Caki2 (cell line): Measurements from ENCODE around the gene PARD3. TPM values are rescaled to one million over a fixed set of nuclear protein-coding genes. Genes with fewer than 3 reads are reported as not detected.
A peak's percentile ranks its signal among the peaks of the same experiment; 100 is the strongest.

Experiments
- DNase-seq: peaks from one replicate; pipeline ENCODE4 v3.0.0-alpha.2; 2015; ENCODE audit warnings: low read depth
- in situ Hi-C: cut with HindIII; loops from 2 replicates; pipeline ENCODE4 v1.10.0; 2016; ENCODE audit warnings: low sequenced_read_pairs, low pct_unique_long_range_greater_than_20kb, mixed read lengths
- total RNA-seq: library from RNA; depleted of rRNA; stranded (reverse); fragments of >200 nt; shearing (Covaris generic); gene quantifications from 2 replicates; pipeline ENCODE4 v1.2.3, GENCODE V29; 2014; ENCODE audit warnings: low replicate concordance

PARD3 gene
- total RNA-seq, 1 experiment from 2014 or later, result 237 TPM

- peak; percentile 56 for DNase-seq
- in situ Hi-C loops, result no loop called here
Observed at GRCh38 chr10:34736976-34737771, 77.9 kb downstream of the PARD3 start.

- in situ Hi-C loops, result no loop called here
- DNase-seq, result no peak
Observed at GRCh38 chr10:34734918-34735317, 80.2 kb downstream of the PARD3 start.

- DNase-seq, result peak; percentile 95
Observed at GRCh38 chr10:34732926-34733325, 82.2 kb downstream of the PARD3 start.

GRCh38 chr10:34731885-34732701 is 83.0 kb downstream of the PARD3 start:
- peak; percentile 74 for DNase-seq
- in situ Hi-C loops, result no loop called here

More at GRCh38 chr10:34732926-34733325, 82.2 kb downstream of the PARD3 start:
- in situ Hi-C loops, result no loop called here

- DNase-seq, result no peak
- in situ Hi-C loops, result no loop called here
Observed at GRCh38 chr10:34731213-34731612, 83.9 kb downstream of the PARD3 start.

GRCh38 chr10:34730726-34731125 is 84.4 kb downstream of the PARD3 start:
- no peak for DNase-seq
- in situ Hi-C loops, result no loop called here

- in situ Hi-C loops, result no loop called here
- DNase-seq, result no peak
Observed at GRCh38 chr10:34729619-34730018, 85.5 kb downstream of the PARD3 start.

GRCh38 chr10:34728361-34728760 is 86.7 kb downstream of the PARD3 start:
- in situ Hi-C loops, result no loop called here
- DNase-seq, result no peak

GRCh38 chr10:34727595-34728033 is 87.5 kb downstream of the PARD3 start:
- in situ Hi-C loops, result no loop called here
- peak; percentile 41 for DNase-seq

- no peak for DNase-seq
- in situ Hi-C loops, result no loop called here
Observed at GRCh38 chr10:34726862-34727261, 88.2 kb downstream of the PARD3 start.

- in situ Hi-C loops, result no loop called here
- DNase-seq, result peak; percentile 52
Observed at GRCh38 chr10:34723750-34724149, 91.3 kb downstream of the PARD3 start.

- in situ Hi-C loops, result no loop called here
Observed at GRCh38 chr10:34722404-34722803, 92.7 kb downstream of the PARD3 start.

GRCh38 chr10:34721208-34721840 is 93.8 kb downstream of the PARD3 start:
- DNase-seq, result peak; percentile 77
- in situ Hi-C loops, result no loop called here

More at GRCh38 chr10:34722404-34722803, 92.7 kb downstream of the PARD3 start:
- no peak for DNase-seq

- in situ Hi-C loops, result no loop called here
- DNase-seq, result no peak
Observed at GRCh38 chr10:34719746-34720145, 95.3 kb downstream of the PARD3 start.

- in situ Hi-C loops, result no loop called here
- no peak for DNase-seq
Observed at GRCh38 chr10:34719328-34719727, 95.8 kb downstream of the PARD3 start.

- DNase-seq, result no peak
- in situ Hi-C loops, result no loop called here
Observed at GRCh38 chr10:34717429-34717828, 97.7 kb downstream of the PARD3 start.

GRCh38 chr10:34716958-34717357 is 98.1 kb downstream of the PARD3 start:
- no peak for DNase-seq
- in situ Hi-C loops, result no loop called here

GRCh38 chr10:34716234-34716633 is 98.9 kb downstream of the PARD3 start:
- in situ Hi-C loops, result no loop called here
- no peak for DNase-seq
